ENCODE measurements around the gene LSM4.

Gene LSM4

GRCh38 chr19:18274219-18274780, 48.6 kb downstream of the LSM4 start, which contains the start of gene IQCN:
Gene IQCN (minus strand): TSS chr19:18274452. CDS start chr19:18269478, 4,974 bp downstream.
- peak; percentile 75 for DNase-seq

GRCh38 chr19:18273561-18274218, 49.2 kb downstream of the LSM4 start:
- no peak for DNase-seq

GRCh38 chr19:18271433-18271841, 51.4 kb downstream of the LSM4 start:
- no peak for DNase-seq

DNA sequence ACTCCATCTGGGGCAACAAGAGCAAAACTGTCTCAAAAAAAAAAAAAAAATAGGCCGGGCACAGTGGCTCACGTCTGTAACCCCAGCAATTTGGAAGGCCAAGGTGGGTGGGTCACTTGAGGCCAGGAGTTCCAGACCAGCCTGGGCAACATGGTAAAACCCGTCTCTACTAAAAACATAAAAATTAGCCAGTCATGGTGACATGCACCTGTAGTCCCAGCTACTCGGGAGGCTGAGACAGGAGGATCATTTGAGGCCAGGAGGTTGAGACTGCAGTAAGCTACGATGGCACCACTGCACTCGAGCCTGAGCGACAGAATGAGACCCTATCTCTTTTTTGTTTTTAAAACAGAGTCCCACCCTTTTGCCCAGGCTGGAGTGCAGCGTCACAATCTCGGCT, 52.5 kb downstream of the LSM4 start:
- no peak for DNase-seq

GRCh38 chr19:18269070-18269723, 53.7 kb downstream of the LSM4 start:
- no peak for DNase-seq

GRCh38 chr19:18266771-18267686, 55.8 kb downstream of the LSM4 start:
- no peak for DNase-seq

- DNase-seq: no peak
Measured at GRCh38 chr19:18265582-18265981, 57.3 kb downstream of the LSM4 start.

DNA sequence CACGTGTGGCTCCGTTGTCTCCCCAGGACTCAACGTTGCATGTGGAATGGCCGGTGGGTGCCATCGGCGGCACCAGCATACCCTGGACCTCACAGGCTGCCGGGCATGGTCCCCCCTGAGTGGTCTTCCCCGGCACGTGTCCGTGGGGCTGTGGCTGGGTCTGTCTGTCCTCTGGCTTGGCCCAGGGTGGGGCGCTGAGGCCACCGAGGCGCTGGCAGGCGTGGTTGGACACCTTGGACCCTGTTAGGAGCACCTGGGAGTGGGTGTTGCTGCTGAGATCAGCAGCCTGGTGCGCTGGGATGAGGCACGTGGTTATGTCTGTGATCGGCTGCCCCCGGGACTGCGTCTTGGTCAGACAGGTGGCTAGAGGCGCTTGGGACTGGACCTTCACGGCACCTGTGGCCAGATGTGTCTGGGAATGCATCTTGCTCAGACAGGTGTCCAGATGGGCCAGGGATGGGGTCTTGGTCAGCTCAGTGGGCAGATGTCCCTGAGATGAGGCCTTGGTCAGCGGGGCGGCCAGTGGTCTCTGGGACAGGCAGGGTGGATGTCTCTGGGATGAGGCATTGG, 57.8 kb downstream of the LSM4 start:
- DNase-seq: no peak

GRCh38 chr19:18264137-18264854, 58.6 kb downstream of the LSM4 start:
- no peak for DNase-seq

- no peak for DNase-seq
Measured at GRCh38 chr19:18263324-18264136, 59.3 kb downstream of the LSM4 start.

GRCh38 chr19:18262917-18263316, 60.0 kb downstream of the LSM4 start:
- DNase-seq: peak; percentile 11

DNA sequence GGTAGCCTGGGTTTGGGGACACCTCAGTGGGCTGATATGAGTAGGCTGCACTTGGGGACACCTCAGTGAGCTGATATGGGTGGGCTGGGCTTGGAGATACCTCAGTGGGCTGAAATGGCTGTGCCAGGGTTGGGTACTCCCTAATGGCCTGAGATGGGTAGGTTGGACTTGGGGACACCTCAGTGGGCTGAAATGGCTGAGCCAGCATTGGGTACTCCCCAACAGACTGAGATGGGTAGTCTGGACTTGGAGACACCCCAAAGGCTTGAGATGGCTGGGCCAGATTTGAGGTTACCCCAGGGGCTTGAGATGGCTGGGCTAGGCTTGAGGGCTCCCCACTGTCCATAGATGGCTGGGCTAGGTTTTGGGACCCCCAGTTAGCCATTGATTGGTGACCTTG, 60.7 kb downstream of the LSM4 start:
- DNase-seq: peak; percentile 13

DNA sequence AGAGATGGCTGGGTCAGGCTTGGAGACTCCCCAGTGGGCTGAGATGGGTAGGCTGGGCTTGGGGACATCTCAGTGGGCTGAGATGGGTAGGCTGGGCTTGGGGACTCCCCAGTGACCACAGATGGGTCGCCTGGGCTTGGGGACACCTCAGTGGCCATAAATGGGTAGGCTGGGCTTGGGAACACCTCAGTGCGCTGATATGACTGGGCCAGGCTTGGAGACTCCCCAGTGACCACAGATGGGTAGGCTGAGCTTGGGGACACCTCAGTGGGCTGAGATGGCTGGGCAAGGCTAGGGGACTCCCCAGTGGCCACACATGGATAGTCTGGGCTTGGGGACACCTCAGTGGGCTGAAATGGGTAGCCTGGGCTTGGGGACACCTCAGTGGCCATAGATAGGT, 61.4 kb downstream of the LSM4 start:
- DNase-seq: peak; percentile 13

- DNase-seq: no peak
Measured at GRCh38 chr19:18259893-18260292, 63.0 kb downstream of the LSM4 start.

- no peak for DNase-seq
Measured at GRCh38 chr19:18257503-18258470, 65.1 kb downstream of the LSM4 start.

Measured in right hindlimb (tissue), 1 donor.